Right cardiac atrium (tissue), 5 donors: Measurements from ENCODE around the gene CASR. TPM values are rescaled to one million over a fixed set of nuclear protein-coding genes. Genes with fewer than 3 reads are reported as not detected.

Experiments used
- ATAC-seq, 2 donors: fragments of 200-7000 bp; cut with Tn5 transposase; one replicate each; pipeline versions ENCODE4 v1.8.0 to v1.9.1; 2020; ENCODE audit warnings: moderate library complexity in 2 of 2, mild to moderate bottlenecking in 1 of 2
- DNase-seq, 3 donors: peaks; one replicate each; pipeline ENCODE4 v3.0.0-alpha.2; 2020
- H3K27ac ChIP-seq: one replicate; pipeline ENCODE4 v1.5.1; 2013; ENCODE audit warnings: mild to moderate bottlenecking, low read length, control low read depth, moderate library complexity
- H3K27me3 ChIP-seq: one replicate; pipeline ENCODE4 v1.6.1; 2013; ENCODE audit not compliant: control insufficient read depth, insufficient read depth
- H3K4me1 ChIP-seq: one replicate; pipeline ENCODE4 v1.6.1; 2013; ENCODE audit warnings: low read length; ENCODE audit not compliant: control insufficient read depth, insufficient read depth
- H3K4me3 ChIP-seq: one replicate; pipeline ENCODE4 v1.5.1; 2013; ENCODE audit warnings: low read length, control low read depth
- H3K9me3 ChIP-seq: one replicate; pipeline ENCODE4 v1.6.1; 2013; ENCODE audit warnings: low read length; ENCODE audit not compliant: control insufficient read depth
- WGBS: extraction: QIAGEN DNeasy Blood & Tissue Kit; methylation state at CpG from one replicate; pipeline ENCODE4 v1.1.7; 2013; 5-methylcytosine and 5-hydroxymethylcytosine counted together
- intact Hi-C, 4 donors: fragments of 100-400 bp; cut with DNase I; formaldehyde crosslinking; loops; one replicate each; pipeline versions ENCODE4 v1.11.0 to v1.14.0; 2022 to 2023
- polyA plus RNA-seq: library from polyadenylated mRNA; stranded (reverse); fragments of 200-250 nt; gene quantifications from one replicate; pipeline ENCODE4 v1.2.3, GENCODE V29; 2013
- total RNA-seq, 4 donors: library from RNA; stranded (reverse); fragmentation: NEBNext Ultra II Directional; extraction: Animal tissue kit (Norgen Biotek cat#: 25700); gene quantifications; one replicate each; pipeline ENCODE4 v1.2.1, GENCODE V29; 2021
- donor health status: healthy with polysubstance abuse.
- donor health status: DM: no; HTN: yes; CAD: no.
- donor health status: DM: no; HTN: no; CAD: no.
- donor health status: DM: no; HTN: yes; CAD: no; lungs with severe emphysema.
- donor health status: DM: yes; HTN: yes; CAD: no.

Gene CASR
- total and polyA plus RNA-seq, 5 donors: not detected

GRCh38 chr3:122239112-122239511, 55.6 kb downstream of the CASR start:
- no peak for ATAC-seq
- Histone ChIP-seq H3K4me3 (no peak overlapping the region), H3K4me1 (no peaks in the 10 kb centered on the region), H3K27me3 (no peaks in the 10 kb centered on the region), H3K9me3 (no peaks in the 10 kb centered on the region), H3K27ac (no peak overlapping the region)
- WGBS: 72% methylated on average over 2 of the region's 2 CpGs
- DNase-seq: no peak
- intact Hi-C loops: no loop called here

GRCh38 chr3:122245513-122246174, 62.2 kb downstream of the CASR start:
- Histone ChIP-seq H3K27ac (no peak overlapping the region), H3K27me3 (no peaks in the 10 kb centered on the region), H3K9me3 (no peaks in the 10 kb centered on the region), H3K4me3 (no peak overlapping the region), H3K4me1 (no peaks in the 10 kb centered on the region)
- intact Hi-C loops: no loop called here
- WGBS: 42% methylated on average over 7 of the region's 7 CpGs
- ATAC-seq: no peak
- DNase-seq: no peak

- ATAC-seq: no peak
- H3K9me3 ChIP-seq: no peaks in the 10 kb centered on the region
- H3K4me3 ChIP-seq: no peak overlapping the region
- no peak overlapping the region for H3K27ac ChIP-seq
- no peaks in the 10 kb centered on the region for H3K27me3 ChIP-seq
- intact Hi-C loops: no loop called here
- H3K4me1 ChIP-seq: no peaks in the 10 kb centered on the region
- no peak for DNase-seq
- WGBS: 38% methylated on average over 4 of the region's 4 CpGs
Measured at GRCh38 chr3:122246199-122246598, 62.7 kb downstream of the CASR start.

GRCh38 chr3:122247087-122247824, 63.8 kb downstream of the CASR start:
- Histone ChIP-seq H3K27me3 (no peaks in the 10 kb centered on the region), H3K4me3 (no peak overlapping the region), H3K9me3 (no peaks in the 10 kb centered on the region), H3K27ac (peak overlapping the region; percentile 28), H3K4me1 (no peaks in the 10 kb centered on the region)
- peak; percentile 31 to 59 for ATAC-seq
- no peak for DNase-seq
- 60% methylated on average over 8 of the region's 8 CpGs for WGBS
- intact Hi-C loops: no loop called here

- 68% methylated on average over 5 of the region's 5 CpGs for WGBS
- Histone ChIP-seq H3K27me3 (no peaks in the 10 kb centered on the region), H3K9me3 (no peaks in the 10 kb centered on the region), H3K4me1 (no peaks in the 10 kb centered on the region), H3K27ac (no peak overlapping the region), H3K4me3 (no peak overlapping the region)
- DNase-seq (no peak), ATAC-seq (no peak)
- intact Hi-C loops: no loop called here
Measured at GRCh38 chr3:122247825-122248185, 64.3 kb downstream of the CASR start.

- H3K4me1 ChIP-seq: no peaks in the 10 kb centered on the region
- intact Hi-C loops: loop anchor here in 2 of 4 donors (10.0 kb wide), 1 partner anchor 707 kb away; the partner anchor contains the start of gene POLQ (in 2 of the 2)
- no peaks in the 10 kb centered on the region for H3K9me3 ChIP-seq
- DNase-seq (no peak), ATAC-seq (no peak)
- no peak overlapping the region for H3K4me3 ChIP-seq
- H3K27me3 ChIP-seq: no peaks in the 10 kb centered on the region
- WGBS: 38% methylated on average over 3 of the region's 3 CpGs
- H3K27ac ChIP-seq: no peak overlapping the region
Measured at GRCh38 chr3:122251428-122251827, 68.0 kb downstream of the CASR start.

- WGBS: 53% methylated on average over 1 of the region's 1 CpG
- Histone ChIP-seq H3K27me3 (no peaks in the 10 kb centered on the region), H3K27ac (no peak overlapping the region), H3K9me3 (no peaks in the 10 kb centered on the region), H3K4me1 (no peaks in the 10 kb centered on the region), H3K4me3 (no peak overlapping the region)
- intact Hi-C loops: loop anchor here in 2 of 4 donors (10.0 kb wide), 1 partner anchor 709 kb away; the partner anchor contains the start of gene POLQ (in 2 of the 2)
- ATAC-seq: no peak
- no peak for DNase-seq
Measured at GRCh38 chr3:122253581-122253980, 70.1 kb downstream of the CASR start.

GRCh38 chr3:122255757-122256439, 72.4 kb downstream of the CASR start:
- no peak overlapping the region for H3K4me3 ChIP-seq
- H3K4me1 ChIP-seq: no peaks in the 10 kb centered on the region
- DNase-seq (no peak), ATAC-seq (no peak)
- no peaks in the 10 kb centered on the region for H3K27me3 ChIP-seq
- intact Hi-C loops: loop anchor here in 2 of 4 donors (10.0 kb wide), 1 partner anchor 711 kb away; the partner anchor contains the start of gene POLQ (in 2 of the 2)
- no peaks in the 10 kb centered on the region for H3K9me3 ChIP-seq
- WGBS: 24% methylated on average over 1 of the region's 1 CpG
- no peak overlapping the region for H3K27ac ChIP-seq

GRCh38 chr3:122257644-122258364, 74.3 kb downstream of the CASR start:
- WGBS: 66% methylated on average over 7 of the region's 7 CpGs
- ATAC-seq (no peak), DNase-seq (no peak)
- intact Hi-C loops: loop anchor here in 2 of 4 donors (10.0 kb wide), 1 partner anchor 713 kb away; the partner anchor contains the start of gene POLQ (in 2 of the 2)
- H3K27ac ChIP-seq: no peak overlapping the region
- no peak overlapping the region for H3K4me3 ChIP-seq
- no peaks in the 10 kb centered on the region for H3K9me3 ChIP-seq
- no peaks in the 10 kb centered on the region for H3K4me1 ChIP-seq
- H3K27me3 ChIP-seq: no peaks in the 10 kb centered on the region

GRCh38 chr3:122258757-122259371, 75.4 kb downstream of the CASR start:
- peak; percentile 82 to 88 for ATAC-seq
- no peaks in the 10 kb centered on the region for H3K27me3 ChIP-seq
- no peak overlapping the region for H3K4me3 ChIP-seq
- WGBS: 6% methylated on average over 7 of the region's 7 CpGs
- H3K27ac ChIP-seq: no peak overlapping the region
- H3K4me1 ChIP-seq: no peaks in the 10 kb centered on the region
- intact Hi-C loops: loop anchor here in 2 of 4 donors (10.0 kb wide), 1 partner anchor 714 kb away; the partner anchor contains the start of gene POLQ (in 2 of the 2)
- no peaks in the 10 kb centered on the region for H3K9me3 ChIP-seq
- DNase-seq: peak; percentile 66 to 84 (median 80)
